ENCODE data around the gene PRRX1.
A peak's percentile ranks its signal among the peaks of the same experiment; 100 is the strongest.

PRRX1 gene

GRCh38 chr1:170768929-170769328 lies 105.0 kb downstream of the PRRX1 start:
- DNase-seq (ENCODE audit: low spot score): peak; percentile 49

GRCh38 chr1:170769691-170770090 lies 105.8 kb downstream of the PRRX1 start:
- DNase-seq (ENCODE audit: low spot score): no peak

- no peak for DNase-seq (ENCODE audit: low spot score)
These were observed 106.3 kb downstream of the PRRX1 start for GRCh38 chr1:170770254-170770653.

- DNase-seq (ENCODE audit: low spot score): no peak
These were observed 112.3 kb downstream of the PRRX1 start for GRCh38 chr1:170776252-170776651.

- no peak for DNase-seq (ENCODE audit: low spot score)
These were observed 112.8 kb downstream of the PRRX1 start for GRCh38 chr1:170776777-170777176.
